Stimulated activated naive CD8-positive, alpha-beta T cell treated with anti-CD3 and anti-CD28 coated beads, Interleukin-15, amount 100 ng/mL, for 72 hours (primary cell): ENCODE data around the gene SPC24.
A peak's percentile ranks its signal among the peaks of the same experiment; 100 is the strongest.

Experiments used
- ATAC-seq: fragments of 150-1000 bp; cut with Tn5 transposase; 2 replicates; pipeline ENCODE4 v1.10.0; 2021; ENCODE audit warnings: mild to moderate bottlenecking, moderate library complexity
- DNase-seq, 2 donors: peaks; one replicate each; pipeline ENCODE4 v3.0.0; 2021 to 2022
- H3K27ac Mint-ChIP-seq, 2 donors: one replicate each; pipeline ENCODE4 v1.8.0; 2022; ENCODE audit warnings: mild to moderate bottlenecking in 2 of 2, mixed read lengths in 2 of 2, moderate library complexity in 2 of 2
- H3K27me3 Mint-ChIP-seq: one replicate; pipeline ENCODE4 v1.8.0; 2022; ENCODE audit warnings: mixed read lengths
- H3K4me1 Mint-ChIP-seq: one replicate; pipeline ENCODE4 v1.8.0; 2022; ENCODE audit warnings: mild to moderate bottlenecking, mixed read lengths
- H3K4me3 Mint-ChIP-seq, 2 donors: one replicate each; pipeline ENCODE4 v1.8.0; 2022; ENCODE audit warnings: mild to moderate bottlenecking in 2 of 2, mixed read lengths in 2 of 2, moderate library complexity in 1 of 2
- H3K9me3 Mint-ChIP-seq, 2 donors: one replicate each; pipeline ENCODE4 v1.8.0; 2022; ENCODE audit warnings: mixed read lengths in 2 of 2

Gene SPC24

DNA sequence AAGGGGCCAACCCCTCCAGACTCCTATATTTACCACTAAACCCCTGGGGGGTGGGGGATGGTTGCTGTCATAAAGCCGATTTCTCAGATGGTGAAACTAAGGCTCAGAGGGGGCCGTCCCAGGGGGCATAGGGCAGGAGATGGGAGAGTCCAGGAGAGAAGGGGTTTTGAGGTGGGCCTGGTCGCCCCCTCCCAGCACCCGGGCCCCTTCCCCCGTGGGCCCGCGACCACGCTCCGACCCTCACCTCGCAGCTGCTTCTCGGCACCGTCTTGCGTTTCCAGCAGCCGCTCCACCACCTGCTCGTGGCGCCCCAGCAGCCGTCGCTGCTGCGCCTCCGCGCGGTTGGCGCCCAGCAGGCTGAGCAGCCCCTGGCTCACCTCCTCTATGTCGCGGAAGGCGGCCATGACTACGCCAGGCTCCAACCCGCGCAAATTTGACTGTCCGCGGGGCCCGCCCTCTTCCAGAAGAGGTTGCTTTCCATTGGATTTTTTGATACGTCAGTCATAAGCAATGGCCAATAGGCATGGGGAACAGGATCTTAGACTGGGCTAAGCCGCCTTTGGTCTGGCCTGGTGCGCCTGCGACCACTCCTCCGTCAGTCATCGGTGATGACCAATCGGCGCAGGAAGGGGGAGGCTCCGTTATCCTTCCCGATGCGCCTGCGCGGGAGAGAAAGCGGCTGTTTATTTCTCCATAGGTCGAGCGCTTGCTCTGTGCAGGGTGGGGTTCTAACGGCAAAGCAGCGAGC is at the start of gene SPC24:
Gene SPC24, minus strand, starts transcription at position 410 of the 748 bp plus-strand sequence. Its CDS starts 6 bp downstream, at position 404.
- Mint-ChIP-seq H3K27ac (peak within 1 kb of the TSS; percentile 94 to 97), H3K4me3 (peak within 1 kb of the TSS; percentile 83 to 92), H3K27me3 (no peaks in the 10 kb centered on the region), H3K9me3 (no peaks in the 10 kb centered on the region), H3K4me1 (peaks cover 28% of the 10 kb centered on the region)
- DNase-seq, result peak; percentile 93 to 97
- peak; percentile 99 for ATAC-seq

DNA sequence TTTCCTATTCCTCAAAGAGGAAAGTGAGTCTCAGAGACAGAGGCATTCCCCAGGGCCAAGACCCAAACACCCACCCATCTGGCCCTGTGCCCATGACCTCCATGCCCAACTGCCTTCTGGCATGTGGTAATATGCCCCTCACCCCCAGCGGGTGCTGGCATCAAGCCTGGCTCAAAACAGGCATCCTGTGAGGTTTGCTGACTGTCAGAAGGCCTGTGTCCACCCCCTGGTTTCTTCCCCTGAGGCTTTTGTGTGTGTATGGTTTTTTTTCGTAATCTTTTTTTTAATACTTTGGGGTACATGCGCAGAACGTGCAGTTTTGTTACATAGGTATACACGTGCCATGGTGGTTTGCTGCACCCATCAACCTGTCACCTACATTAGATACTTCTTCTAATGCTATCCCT is 49.4 kb upstream of the SPC24 start:
- ATAC-seq (peak; percentile 29), DNase-seq (no peak)
- Mint-ChIP-seq H3K27ac (no peak overlapping the region), H3K9me3 (peaks cover 1 to 2% of the 10 kb centered on the region in 2 donors), H3K27me3 (peaks cover 35% of the 10 kb centered on the region), H3K4me3 (no peak overlapping the region), H3K4me1 (peaks cover 11% of the 10 kb centered on the region)

DNA sequence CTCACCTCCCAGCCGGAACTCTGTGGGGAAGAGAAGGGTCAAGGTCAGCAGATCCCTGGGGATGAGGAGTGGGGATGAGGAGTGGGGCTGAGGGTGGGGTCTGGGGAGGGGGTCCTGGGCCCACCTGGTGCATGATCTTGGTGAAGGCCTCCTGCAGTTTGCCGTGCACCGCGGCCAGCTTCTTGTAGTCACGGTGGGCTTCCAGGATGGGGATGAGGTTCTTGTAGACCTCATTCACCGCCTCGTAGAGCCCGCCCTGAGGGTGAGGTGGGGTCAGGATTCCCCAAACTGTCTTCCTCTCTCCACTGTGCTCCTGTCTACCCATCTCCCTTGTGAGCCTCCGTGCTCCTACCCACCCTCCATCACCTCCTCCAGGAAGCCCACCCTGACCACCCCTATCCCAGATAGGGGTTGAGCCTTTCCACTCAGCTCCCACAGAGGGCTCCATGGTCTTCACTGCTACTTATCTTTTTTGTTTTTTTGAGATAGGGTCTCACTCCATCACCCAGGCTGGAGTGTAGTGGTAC is 48.6 kb upstream of the SPC24 start:
- Mint-ChIP-seq H3K4me1 (peaks cover 11% of the 10 kb centered on the region), H3K27me3 (peaks cover 35% of the 10 kb centered on the region), H3K9me3 (no peaks in the 10 kb centered on the region), H3K4me3 (no peak overlapping the region), H3K27ac (no peak overlapping the region)
- no peak for ATAC-seq
- DNase-seq, result no peak

DNA sequence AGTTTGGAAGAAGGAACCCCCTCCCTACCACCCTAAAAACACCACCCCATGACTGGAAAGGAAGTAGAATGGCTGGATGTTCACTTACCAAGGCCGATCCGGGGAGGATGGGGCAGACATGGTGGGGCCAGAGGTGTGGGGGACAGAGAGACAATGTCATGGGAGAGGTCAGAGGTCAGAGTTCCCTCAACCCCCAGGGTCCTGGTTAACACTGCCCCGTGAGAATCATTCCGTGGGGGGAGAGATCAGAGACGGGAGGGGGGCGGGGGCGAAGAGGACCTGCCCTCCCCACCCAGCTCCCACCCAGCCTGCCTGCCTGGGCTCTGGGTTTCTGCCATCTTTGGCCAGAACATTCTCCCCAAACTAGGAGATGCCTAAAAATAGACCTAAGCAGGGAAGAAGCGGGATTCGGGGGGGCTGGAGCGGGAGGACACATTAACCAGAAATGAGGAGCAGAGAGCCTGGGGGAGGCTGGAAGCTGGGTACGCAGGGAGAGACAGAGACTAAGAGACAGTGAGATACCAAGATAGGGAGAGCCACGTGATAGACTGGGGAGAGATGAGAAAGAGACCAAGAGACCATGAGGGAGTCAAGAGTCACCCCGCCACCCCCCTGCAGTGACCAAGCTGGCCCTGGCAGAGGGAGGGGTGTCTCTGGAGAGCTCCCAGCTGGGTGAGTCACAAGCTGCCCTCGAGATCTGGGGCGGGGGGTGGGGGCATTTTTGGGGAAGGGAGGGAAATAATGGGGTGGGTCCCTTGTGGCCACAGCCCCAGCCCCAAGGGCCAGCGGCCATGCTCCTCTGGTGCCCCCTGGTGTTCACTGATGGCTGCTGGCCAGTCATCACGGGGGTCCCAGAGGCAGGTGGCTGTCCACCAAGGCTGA is 47.9 kb upstream of the SPC24 start:
- H3K4me1 Mint-ChIP-seq, result peaks cover 11% of the 10 kb centered on the region
- no peak overlapping the region for H3K4me3 Mint-ChIP-seq
- ATAC-seq (peak; percentile 21), DNase-seq (no peak)
- no peak overlapping the region for H3K27ac Mint-ChIP-seq
- H3K27me3 Mint-ChIP-seq, result peaks cover 35% of the 10 kb centered on the region
- H3K9me3 Mint-ChIP-seq, result no peaks in the 10 kb centered on the region

DNA sequence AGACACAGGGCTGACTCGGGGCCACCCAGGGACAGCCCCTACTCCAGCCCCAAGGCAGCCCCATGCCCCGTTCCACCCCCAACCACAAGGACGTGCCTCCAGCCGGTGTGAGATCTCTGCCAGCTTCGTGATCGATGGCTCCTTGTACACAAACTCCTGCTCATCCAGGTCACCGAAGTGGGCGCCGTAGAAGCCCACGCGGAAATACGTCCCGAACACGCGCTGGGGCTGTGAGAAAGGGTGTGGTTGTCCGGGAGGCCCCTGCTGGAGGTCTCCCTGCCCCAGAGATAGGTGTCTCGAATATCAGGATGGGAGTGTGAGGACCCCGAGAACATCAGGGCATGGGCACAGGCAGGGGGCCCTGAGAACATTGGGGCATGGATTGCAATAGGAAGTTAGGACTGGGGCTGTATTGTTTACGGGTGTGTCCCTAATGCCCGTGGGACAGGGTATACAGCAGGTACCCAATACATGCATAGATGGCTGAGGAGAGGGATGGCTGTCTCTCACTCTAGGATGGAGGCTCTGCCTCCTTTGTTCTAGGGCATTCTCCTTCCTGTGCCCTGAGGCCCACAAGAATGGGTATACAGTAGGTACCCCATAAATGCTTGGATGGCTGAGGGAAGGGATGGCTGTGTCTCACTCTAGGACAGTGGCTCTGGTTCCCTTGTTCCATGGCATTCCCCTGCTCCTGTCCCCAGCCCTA is 47.1 kb upstream of the SPC24 start:
- H3K27ac Mint-ChIP-seq, result no peak overlapping the region
- H3K4me1 Mint-ChIP-seq, result peaks cover 11% of the 10 kb centered on the region
- no peak for DNase-seq
- H3K9me3 Mint-ChIP-seq, result no peaks in the 10 kb centered on the region
- peaks cover 35% of the 10 kb centered on the region for H3K27me3 Mint-ChIP-seq
- H3K4me3 Mint-ChIP-seq, result no peak overlapping the region
- ATAC-seq, result no peak

DNA sequence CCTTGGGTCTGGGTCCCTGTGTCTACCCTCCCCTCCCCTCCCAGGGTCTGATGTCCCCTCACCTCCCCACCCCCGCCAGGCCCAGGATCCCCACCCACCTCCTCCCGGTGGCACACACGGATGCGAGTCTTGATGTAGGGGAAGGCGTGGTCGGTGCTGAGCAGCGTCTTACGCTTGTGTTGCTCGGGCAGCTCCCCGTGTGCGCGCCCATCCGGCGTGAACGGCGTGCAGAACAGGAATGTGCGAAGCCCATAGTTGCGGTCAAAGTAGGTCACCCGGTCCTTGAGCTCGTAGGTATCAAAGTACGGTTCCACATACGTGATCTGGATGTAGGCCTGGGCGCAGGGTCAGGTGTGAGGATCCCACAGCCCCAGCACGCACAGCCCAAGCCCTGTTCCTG is 46.2 kb upstream of the SPC24 start:
- Mint-ChIP-seq H3K27ac (no peak overlapping the region), H3K4me3 (no peak overlapping the region), H3K27me3 (peaks cover 40% of the 10 kb centered on the region), H3K9me3 (no peaks in the 10 kb centered on the region), H3K4me1 (peaks cover 16% of the 10 kb centered on the region)
- DNase-seq (no peak), ATAC-seq (no peak)

- Mint-ChIP-seq H3K4me3 (no peak overlapping the region), H3K27me3 (peaks cover 45% of the 10 kb centered on the region), H3K9me3 (no peaks in the 10 kb centered on the region), H3K4me1 (peaks cover 22% of the 10 kb centered on the region), H3K27ac (no peak overlapping the region)
- ATAC-seq (no peak), DNase-seq (no peak)
Observed at GRCh38 chr19:11200931-11201330, 45.3 kb upstream of the SPC24 start.

DNA sequence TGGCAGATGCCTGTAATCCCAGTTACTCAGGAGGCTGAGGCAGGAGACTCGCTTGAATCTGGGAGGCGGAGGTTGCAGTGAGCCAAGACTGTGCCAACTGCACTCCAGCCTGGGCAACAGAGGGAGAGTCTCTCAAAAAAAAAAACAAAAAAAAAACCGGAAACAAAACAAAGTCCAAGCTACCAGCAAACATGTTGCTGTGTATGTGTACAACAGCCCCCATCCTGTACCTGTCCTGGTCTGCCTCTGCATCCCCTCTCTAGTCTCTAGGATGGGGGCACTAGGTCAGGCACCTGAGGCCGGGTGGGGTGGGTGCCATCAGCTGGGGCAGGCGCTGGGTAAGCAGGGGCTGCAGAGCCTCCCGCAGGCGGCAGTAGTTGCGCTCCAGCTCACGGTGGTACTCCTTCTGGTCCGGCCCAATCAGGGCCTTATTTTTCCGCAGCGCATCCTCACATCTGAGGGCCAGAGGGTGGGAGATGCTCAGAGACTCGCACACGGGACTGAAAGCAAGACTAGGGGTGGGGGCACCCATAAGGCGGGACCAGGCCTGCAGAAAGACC is 44.5 kb upstream of the SPC24 start:
- Mint-ChIP-seq H3K9me3 (no peaks in the 10 kb centered on the region), H3K4me3 (no peak overlapping the region), H3K4me1 (peaks cover 29% of the 10 kb centered on the region), H3K27ac (no peak overlapping the region), H3K27me3 (peaks cover 49% of the 10 kb centered on the region)
- ATAC-seq (no peak), DNase-seq (no peak)

- H3K27me3 Mint-ChIP-seq, result peaks cover 44% of the 10 kb centered on the region
- no peaks in the 10 kb centered on the region for H3K9me3 Mint-ChIP-seq
- no peak overlapping the region for H3K27ac Mint-ChIP-seq
- H3K4me1 Mint-ChIP-seq, result peaks cover 28% of the 10 kb centered on the region
- DNase-seq (no peak), ATAC-seq (no peak)
- no peak overlapping the region for H3K4me3 Mint-ChIP-seq
Observed at GRCh38 chr19:11199517-11199916, 43.9 kb upstream of the SPC24 start.

GRCh38 chr19:11198769-11199424 is 43.3 kb upstream of the SPC24 start:
- H3K4me3 Mint-ChIP-seq, result no peak overlapping the region
- peaks cover 23% of the 10 kb centered on the region for H3K4me1 Mint-ChIP-seq
- ATAC-seq (no peak), DNase-seq (no peak)
- H3K27me3 Mint-ChIP-seq, result peaks cover 38% of the 10 kb centered on the region
- no peaks in the 10 kb centered on the region for H3K9me3 Mint-ChIP-seq
- H3K27ac Mint-ChIP-seq, result no peak overlapping the region

DNA sequence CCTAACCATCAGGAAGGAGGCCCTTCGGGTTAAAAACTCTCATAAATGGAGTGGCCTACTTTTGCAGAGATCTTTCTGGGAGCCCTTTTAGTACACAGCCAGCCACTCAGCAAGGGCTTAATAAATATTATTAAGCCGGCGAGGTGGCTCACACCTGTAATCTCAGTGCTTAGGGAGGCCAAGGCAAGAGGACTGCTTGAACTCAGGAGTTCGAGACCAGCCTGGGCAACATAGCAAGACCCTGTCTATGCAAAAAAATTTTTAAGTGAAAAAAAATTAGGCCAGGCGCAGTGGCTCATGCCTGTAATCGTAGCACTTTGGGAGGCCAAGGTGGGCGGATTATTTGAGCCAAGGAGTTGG is 42.6 kb upstream of the SPC24 start:
- H3K27ac Mint-ChIP-seq, result no peak overlapping the region
- H3K27me3 Mint-ChIP-seq, result peaks cover 30% of the 10 kb centered on the region
- H3K4me3 Mint-ChIP-seq, result peak overlapping the region; percentile 56 to 77
- no peaks in the 10 kb centered on the region for H3K9me3 Mint-ChIP-seq
- no peak for DNase-seq
- H3K4me1 Mint-ChIP-seq, result peaks cover 23% of the 10 kb centered on the region
- ATAC-seq, result no peak

- Mint-ChIP-seq H3K4me1 (peaks cover 23% of the 10 kb centered on the region), H3K27me3 (peaks cover 24% of the 10 kb centered on the region), H3K27ac (no peak within 1 kb of the TSS), H3K4me3 (peak within 1 kb of the TSS; percentile 73 to 79), H3K9me3 (no peaks in the 10 kb centered on the region)
- DNase-seq (peak; percentile 73 to 84), ATAC-seq (peak; percentile 88)
Observed at GRCh38 chr19:11197291-11198174, 42.0 kb upstream of the SPC24 start, which contains the start of gene KANK2. KANK2 (minus strand) TSS chr19:11197545; CDS start chr19:11194511, 3,034 bp downstream.

DNA sequence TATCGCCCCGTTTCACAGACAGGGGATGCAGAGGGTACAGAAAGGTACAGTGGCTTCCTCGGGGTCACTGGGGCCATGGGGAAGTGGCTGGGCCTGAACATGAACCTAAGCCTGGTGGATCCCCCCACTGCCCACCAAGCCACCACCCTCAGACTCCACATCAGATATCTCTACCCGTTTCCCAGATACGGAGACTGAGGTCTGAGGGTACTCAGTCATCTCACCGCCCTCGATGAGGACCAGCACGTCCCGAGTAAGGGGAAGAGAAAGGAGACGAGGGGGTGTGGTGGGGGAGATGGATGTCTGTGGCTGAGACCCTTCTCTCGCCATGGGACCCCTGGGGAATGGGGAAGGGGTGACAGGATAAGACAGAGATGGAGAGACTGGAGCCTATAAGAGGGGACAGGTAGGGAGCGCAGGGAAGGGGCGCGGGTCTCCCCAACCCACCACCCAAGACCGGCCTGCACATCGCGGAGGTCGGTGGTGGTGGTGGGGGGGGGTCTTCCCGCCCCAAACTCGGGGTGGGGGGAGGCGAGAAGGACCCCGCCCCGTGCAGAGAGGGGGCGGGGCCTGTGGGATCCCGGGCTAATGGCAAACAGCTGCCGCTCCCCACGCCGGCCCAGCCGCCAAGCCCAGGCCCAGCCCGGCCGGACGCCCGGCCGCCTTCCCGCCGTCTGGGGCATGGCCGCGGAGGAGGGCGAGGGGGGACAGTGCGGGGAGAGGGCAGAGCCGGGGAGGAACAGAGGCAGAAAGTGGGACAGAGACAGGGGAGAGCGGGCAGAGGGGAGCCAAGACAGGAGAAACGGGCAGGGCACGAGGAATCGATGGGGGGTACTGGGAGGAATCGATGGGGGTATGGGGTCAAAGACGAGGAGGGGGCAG is 41.1 kb upstream of the SPC24 start:
- Mint-ChIP-seq H3K4me1 (peaks cover 23% of the 10 kb centered on the region), H3K4me3 (peak overlapping the region; percentile 73 to 79), H3K27ac (no peak overlapping the region), H3K9me3 (no peaks in the 10 kb centered on the region), H3K27me3 (peaks cover 23% of the 10 kb centered on the region)
- no peak for DNase-seq
- ATAC-seq, result peak; percentile 10
